OCI-LY7 (cell line): ENCODE measurements around the gene TRIM13.

Experiments used
- CTCF ChIP-seq: fragments of 200-600 bp; sonication (generic); conservative IDR thresholded peaks from 2 replicates; pipeline ENCODE4 v1.5.1; 2014; ENCODE audit warnings: mild to moderate bottlenecking, antibody characterized with exemption, low read length, moderate library complexity, mixed read lengths
- EZH2phosphoT487 ChIP-seq: fragments of 200-600 bp; sonication (generic); IDR thresholded peaks from 2 replicates; pipeline ENCODE4 v1.6.1; 2018; ENCODE audit warnings: low read depth, borderline replicate concordance, mild to moderate bottlenecking, mixed run types, antibody characterized with exemption, low read length, moderate library complexity, mixed read lengths

DNA sequence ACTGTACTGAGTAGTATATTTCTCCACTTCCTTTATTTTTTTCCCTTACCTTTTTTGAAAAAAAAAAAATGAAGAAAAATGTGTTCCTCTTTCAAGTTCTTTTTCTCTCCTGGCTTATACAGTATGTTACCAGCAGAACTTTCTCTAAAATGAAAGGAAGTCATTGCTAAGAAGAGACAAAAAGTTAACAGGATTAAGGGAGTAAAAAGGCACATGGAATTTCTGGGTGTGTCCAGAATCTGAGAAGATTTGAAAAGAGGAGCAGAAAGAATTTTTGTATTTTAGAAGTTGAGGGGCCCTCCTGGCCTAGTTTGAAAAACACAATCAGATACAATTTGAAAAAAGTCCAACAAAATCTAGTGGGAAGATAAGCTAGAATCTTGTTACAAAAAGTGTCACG is 21.0 kb upstream of the TRIM13 start:
- TF ChIP-seq CTCF, result no peak
- TF ChIP-seq EZH2phosphoT487, result no peak
